ENCODE data around the gene APLF. TPM values are rescaled to one million over a fixed set of nuclear protein-coding genes. Genes with fewer than 3 reads are reported as not detected.
A peak's percentile ranks its signal among the peaks of the same experiment; 100 is the strongest.
"Not testable (repeated sequence)": the region's sequence is repeated elsewhere in the genome, so short reads cannot be mapped to it uniquely, and the experiment has no call there.

Gene APLF
- total RNA-seq, 2 experiments from 2014 or later = 2.5 to 4.3 TPM

GRCh38 chr2:68512326-68512725, 44.9 kb downstream of the APLF start:
- H3K4me3 Mint-ChIP-seq = no peak overlapping the region
- DNase-seq = no peak
- POLR2A ChIA-PET = no interaction called here
- H3K9me3 Mint-ChIP-seq (ENCODE audit: low read depth) = peaks cover 4% of the 10 kb centered on the region
- CTCF ChIA-PET = no interaction called here
- no peak for ATAC-seq
- intact Hi-C loops (cut with DNase I, micrococcal nuclease) = loop anchor here in 1 of 2 experiments (2.0 to 10.0 kb wide), 2 partner anchors 24 to 48 kb away; partner anchors contain the start of genes APLF and FBXO48
- no peak overlapping the region for H3K27ac Mint-ChIP-seq
- no peaks in the 10 kb centered on the region for H3K4me1 Mint-ChIP-seq
- H3K27me3 Mint-ChIP-seq = no peaks in the 10 kb centered on the region
- peaks cover 7% of the 10 kb centered on the region for H3K36me3 Mint-ChIP-seq (ENCODE audit: low read depth)

GRCh38 chr2:68512966-68513365, 45.6 kb downstream of the APLF start:
- no peaks in the 10 kb centered on the region for H3K4me1 Mint-ChIP-seq
- POLR2A ChIA-PET = no interaction called here
- H3K27ac Mint-ChIP-seq = no peak overlapping the region
- no peak overlapping the region for H3K4me3 Mint-ChIP-seq
- no peak for ATAC-seq
- peaks cover 7% of the 10 kb centered on the region for H3K36me3 Mint-ChIP-seq (ENCODE audit: low read depth)
- intact Hi-C loops (cut with DNase I, micrococcal nuclease) = loop anchor here in 1 of 2 experiments (2.0 to 10.0 kb wide), 2 partner anchors 24 to 48 kb away; partner anchors contain the start of genes APLF and FBXO48
- peaks cover 3% of the 10 kb centered on the region for H3K9me3 Mint-ChIP-seq (ENCODE audit: low read depth)
- no peaks in the 10 kb centered on the region for H3K27me3 Mint-ChIP-seq
- CTCF ChIA-PET = no interaction called here
- no peak for DNase-seq

- Mint-ChIP-seq H3K4me3 (no peak overlapping the region), H3K27me3 (no peaks in the 10 kb centered on the region), H3K4me1 (no peaks in the 10 kb centered on the region), H3K9me3 (ENCODE audit: low read depth) (no peaks in the 10 kb centered on the region), H3K36me3 (ENCODE audit: low read depth) (no peaks in the 10 kb centered on the region), H3K27ac (no peak overlapping the region)
- no peak for DNase-seq
- POLR2A ChIA-PET = no interaction called here
- intact Hi-C loops (cut with DNase I, micrococcal nuclease) = loop anchor here in 1 of 2 experiments (10.0 kb wide), 1 partner anchor 50 kb away; the partner anchor contains the start of genes APLF and FBXO48
- no peak for ATAC-seq
- CTCF ChIA-PET = interaction anchor here (1.0 kb wide), 1 partner anchor 27 kb away, joined by 3 read pairs; no protein-coding TSS in a partner anchor
Observed at GRCh38 chr2:68514316-68514929, 47.0 kb downstream of the APLF start.

GRCh38 chr2:68516051-68516955, 48.9 kb downstream of the APLF start:
- Mint-ChIP-seq H3K9me3 (ENCODE audit: low read depth) (no peaks in the 10 kb centered on the region), H3K36me3 (ENCODE audit: low read depth) (no peaks in the 10 kb centered on the region), H3K27me3 (no peaks in the 10 kb centered on the region), H3K4me1 (peaks cover 7% of the 10 kb centered on the region), H3K27ac (no peak overlapping the region), H3K4me3 (no peak overlapping the region)
- peak; percentile 52 for ATAC-seq
- CTCF ChIA-PET = interaction anchor here (0.5 to 1.7 kb wide), 6 partner anchors 10 to 193 kb away, joined by 3 to 10 read pairs (median 4); no protein-coding TSS in a partner anchor
- POLR2A ChIA-PET = no interaction called here
- intact Hi-C loops (cut with DNase I, micrococcal nuclease) = loop anchor here in 1 of 2 experiments (10.0 kb wide), 1 partner anchor 52 kb away; the partner anchor contains the start of genes APLF and FBXO48
- DNase-seq = no peak

- ChIA-PET CTCF (no interaction called here), POLR2A (no interaction called here)
- Mint-ChIP-seq H3K9me3 (ENCODE audit: low read depth) (no peaks in the 10 kb centered on the region), H3K36me3 (ENCODE audit: low read depth) (no peaks in the 10 kb centered on the region), H3K27me3 (no peaks in the 10 kb centered on the region), H3K4me1 (peaks cover 7% of the 10 kb centered on the region), H3K4me3 (no peak overlapping the region), H3K27ac (no peak overlapping the region)
- DNase-seq = no peak
- intact Hi-C loops (cut with DNase I, micrococcal nuclease) = loop anchor here in 1 of 2 experiments (10.0 kb wide), 1 partner anchor 54 kb away; the partner anchor contains the start of genes APLF and FBXO48
- ATAC-seq = no peak
Observed at GRCh38 chr2:68519236-68519635, 51.9 kb downstream of the APLF start.

DNA sequence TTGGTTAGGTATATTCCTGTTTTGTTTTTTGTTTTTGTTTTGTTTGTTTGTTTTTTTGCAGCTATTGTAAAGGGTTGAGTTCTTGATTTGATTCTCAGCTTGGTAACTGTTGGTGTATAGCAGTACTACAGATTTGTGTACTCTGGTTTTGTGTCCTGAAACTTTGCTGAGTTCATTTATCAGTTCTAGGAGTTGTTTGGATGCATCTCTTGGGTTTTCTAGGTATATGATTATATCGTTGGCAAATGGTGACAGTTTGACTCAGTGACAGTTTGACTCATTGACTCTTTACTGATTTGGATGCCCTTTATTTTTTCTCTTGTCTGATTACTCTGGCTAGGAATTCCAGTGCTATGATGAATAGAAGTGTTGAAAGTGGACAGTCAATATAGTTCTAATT, 53.7 kb downstream of the APLF start:
- H3K9me3 Mint-ChIP-seq (ENCODE audit: low read depth) = no peaks in the 10 kb centered on the region
- ATAC-seq (peak; percentile 84), DNase-seq (no peak)
- ChIA-PET CTCF (interaction anchor here (1.1 to 1.6 kb wide), 5 partner anchors 15 to 404 kb away, joined by 3 to 5 read pairs (median 3); no protein-coding TSS in a partner anchor), POLR2A (no interaction called here)
- peaks cover 2% of the 10 kb centered on the region for H3K36me3 Mint-ChIP-seq (ENCODE audit: low read depth)
- no peak overlapping the region for H3K27ac Mint-ChIP-seq
- intact Hi-C loops (cut with DNase I, micrococcal nuclease) = loop anchor here in 1 of 2 experiments (2.0 kb wide), 1 partner anchor 56 kb away; no protein-coding TSS in a partner anchor
- peaks cover 7% of the 10 kb centered on the region for H3K4me1 Mint-ChIP-seq
- H3K27me3 Mint-ChIP-seq = no peaks in the 10 kb centered on the region
- no peak overlapping the region for H3K4me3 Mint-ChIP-seq

DNA sequence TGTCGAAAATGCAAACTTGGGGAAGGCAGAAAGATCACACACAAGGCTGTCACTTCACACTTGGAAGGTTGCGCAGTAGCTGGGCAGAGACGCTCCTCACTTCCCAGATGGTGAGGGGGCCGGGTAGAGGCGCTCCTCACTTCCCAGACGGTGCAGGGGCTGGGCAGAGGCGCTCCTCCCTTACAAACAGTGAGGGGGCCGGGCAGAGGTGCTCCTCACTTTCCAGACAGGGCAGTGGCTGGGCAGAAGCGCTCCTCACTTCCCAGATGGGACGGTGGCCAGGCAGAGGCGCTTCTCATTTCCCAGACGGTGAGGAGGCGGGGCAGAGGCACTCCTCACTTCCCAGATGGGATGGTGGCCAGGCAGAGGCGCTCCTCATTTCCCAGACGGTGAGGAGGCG, 59.6 kb downstream of the APLF start:
- POLR2A ChIA-PET; H3K27me3 Mint-ChIP-seq; DNase-seq; H3K4me3 Mint-ChIP-seq; ATAC-seq; H3K27ac Mint-ChIP-seq; CTCF ChIA-PET; H3K4me1 Mint-ChIP-seq; intact Hi-C loops (cut with DNase I, micrococcal nuclease); H3K9me3 Mint-ChIP-seq (ENCODE audit: low read depth): not testable (repeated sequence)
- H3K36me3 Mint-ChIP-seq (ENCODE audit: low read depth) = peaks cover 13% of the 10 kb centered on the region

DNA sequence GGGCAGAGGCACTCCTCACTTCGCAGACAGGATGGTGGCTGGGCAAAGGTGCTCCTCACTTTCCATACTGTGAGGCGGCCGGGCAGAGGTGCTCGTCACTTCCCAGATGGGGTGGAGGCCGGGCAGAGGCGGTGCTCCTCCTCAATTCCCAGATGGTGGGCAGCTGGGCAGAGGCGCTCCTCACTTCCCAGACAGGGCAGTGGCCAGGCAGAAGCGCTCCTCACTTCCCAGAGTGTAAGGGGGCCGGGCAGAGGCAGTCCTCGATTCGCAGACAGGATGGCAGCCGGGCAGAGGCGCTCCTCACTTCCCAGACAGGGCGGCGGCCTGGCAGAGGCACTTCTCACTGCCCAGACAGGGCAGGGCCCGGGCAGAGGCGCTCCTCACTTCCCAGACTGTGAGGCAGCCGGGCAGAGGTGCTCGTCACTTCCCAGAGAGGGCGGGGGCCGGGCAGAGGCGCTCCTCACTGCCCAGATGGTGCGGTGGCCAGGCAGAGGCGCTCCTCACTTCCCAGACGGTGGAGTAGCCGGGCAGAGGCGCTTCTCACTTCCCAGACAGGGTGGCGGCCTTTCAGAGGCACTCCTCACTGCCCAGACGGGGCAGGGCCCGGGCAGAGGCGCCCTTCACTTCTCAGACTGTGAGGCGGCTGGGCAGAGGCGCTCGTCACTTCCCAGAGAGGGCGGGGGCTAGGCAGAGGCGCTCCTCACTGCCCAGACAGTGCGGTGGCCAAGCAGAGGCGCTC, 60.1 kb downstream of the APLF start:
- DNase-seq; POLR2A ChIA-PET; intact Hi-C loops (cut with DNase I, micrococcal nuclease); H3K27ac Mint-ChIP-seq; H3K4me3 Mint-ChIP-seq; H3K4me1 Mint-ChIP-seq; H3K27me3 Mint-ChIP-seq; CTCF ChIA-PET; H3K9me3 Mint-ChIP-seq (ENCODE audit: low read depth); ATAC-seq: not testable (repeated sequence)
- H3K36me3 Mint-ChIP-seq (ENCODE audit: low read depth) = peaks cover 13% of the 10 kb centered on the region

GRCh38 chr2:68529156-68529555, 61.8 kb downstream of the APLF start:
- DNase-seq; H3K27ac Mint-ChIP-seq; H3K9me3 Mint-ChIP-seq (ENCODE audit: low read depth); intact Hi-C loops (cut with DNase I, micrococcal nuclease); CTCF ChIA-PET; H3K4me1 Mint-ChIP-seq; H3K4me3 Mint-ChIP-seq; H3K27me3 Mint-ChIP-seq; POLR2A ChIA-PET; ATAC-seq: not testable (repeated sequence)
- H3K36me3 Mint-ChIP-seq (ENCODE audit: low read depth) = peaks cover 13% of the 10 kb centered on the region

DNA sequence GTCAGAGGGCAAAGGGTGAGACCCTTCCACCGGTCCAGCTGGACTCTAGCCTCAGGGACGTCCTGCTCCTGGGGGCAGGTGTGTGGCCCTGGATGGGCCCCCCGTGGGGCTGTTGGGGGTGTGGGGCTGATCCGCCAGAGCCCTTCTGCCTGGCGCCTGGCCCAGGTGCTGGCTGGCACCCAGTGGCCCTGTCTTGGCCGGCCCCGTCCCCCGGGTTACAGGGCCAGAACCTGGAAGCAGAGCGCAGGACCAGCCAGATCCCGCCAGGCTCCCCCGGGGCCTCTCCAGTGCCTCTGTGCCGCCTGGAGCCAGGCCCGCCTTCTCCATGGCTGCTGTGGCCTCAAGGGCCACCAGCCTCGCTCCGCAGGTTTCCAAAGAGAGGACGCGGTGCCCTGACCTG, 62.3 kb downstream of the APLF start:
- intact Hi-C loops (cut with DNase I, micrococcal nuclease); H3K4me1 Mint-ChIP-seq; DNase-seq; POLR2A ChIA-PET; CTCF ChIA-PET; H3K27ac Mint-ChIP-seq; H3K4me3 Mint-ChIP-seq; H3K27me3 Mint-ChIP-seq; H3K9me3 Mint-ChIP-seq (ENCODE audit: low read depth); ATAC-seq: not testable (repeated sequence)
- peaks cover 13% of the 10 kb centered on the region for H3K36me3 Mint-ChIP-seq (ENCODE audit: low read depth)

- DNase-seq = no peak
Observed at GRCh38 chr2:68536000-68536399, 68.6 kb downstream of the APLF start.

More at GRCh38 chr2:68536000-68536399, 68.6 kb downstream of the APLF start:
- H3K36me3 Mint-ChIP-seq (ENCODE audit: low read depth) = no peaks in the 10 kb centered on the region
- no peak overlapping the region for H3K27ac Mint-ChIP-seq
- ATAC-seq = no peak
- CTCF ChIA-PET = interaction anchor here (0.6 to 1.3 kb wide), 4 partner anchors 12 to 173 kb away, joined by 3 to 4 read pairs (median 4); no protein-coding TSS in a partner anchor
- peaks cover 2% of the 10 kb centered on the region for H3K4me1 Mint-ChIP-seq
- intact Hi-C loops (cut with DNase I, micrococcal nuclease) = no loop called here
- no peak overlapping the region for H3K4me3 Mint-ChIP-seq
- no peaks in the 10 kb centered on the region for H3K27me3 Mint-ChIP-seq
- no peaks in the 10 kb centered on the region for H3K9me3 Mint-ChIP-seq (ENCODE audit: low read depth)
- POLR2A ChIA-PET = no interaction called here

Measured in activated CD4-positive, alpha-beta T cell treated with anti-CD3 and anti-CD28 coated beads for 36 hours (primary cell).